SK-N-SH treated with all-trans-retinoic acid at 6 μM for 48 hours (cell line): ENCODE measurements around the gene PKNOX2.

Source experiments
- ATAC-seq: fragments of 200-7000 bp; cut with Tn5 transposase; 3 replicates; pipeline ENCODE4 v1.9.1; 2020; ENCODE audit warnings: mild to moderate bottlenecking, moderate library complexity
- ARNTL ChIP-seq: fragments of 450-650 bp; formaldehyde crosslinking; IDR thresholded peaks from 2 replicates; pipeline ENCODE4 v1.5.0; 2020; ENCODE audit warnings: low read depth, mild to moderate bottlenecking, moderate library complexity, borderline replicate concordance
- BACH2 ChIP-seq: fragments of 250-450 bp; sonication (Bioruptor Pico); IDR thresholded peaks from 2 replicates; pipeline ENCODE4 v1.9.0; 2021; ENCODE audit warnings: mild to moderate bottlenecking, borderline replicate concordance
- CSDC2 ChIP-seq: fragments of 250-450 bp; sonication (Bioruptor Pico); IDR thresholded peaks from 2 replicates; pipeline ENCODE4 v1.5.0; 2020; ENCODE audit warnings: mild to moderate bottlenecking, moderate library complexity
- CSRNP3 ChIP-seq: fragments of 250-450 bp; sonication (Bioruptor Pico); IDR thresholded peaks from 2 replicates; pipeline ENCODE4 v1.5.1; 2021; ENCODE audit warnings: mild to moderate bottlenecking, moderate library complexity
- ESRRG ChIP-seq: fragments of 250-450 bp; sonication (Bioruptor Pico); IDR thresholded peaks from 2 replicates; pipeline ENCODE4 v1.6.1; 2021; ENCODE audit warnings: mild to moderate bottlenecking
- GLIS3 ChIP-seq: fragments of 250-450 bp; sonication (Bioruptor Pico); IDR thresholded peaks from 2 replicates; pipeline ENCODE4 v1.5.0; 2020; ENCODE audit warnings: mild to moderate bottlenecking, moderate library complexity
- ISL1 ChIP-seq: fragments of 250-450 bp; sonication (Bioruptor Pico); IDR thresholded peaks from 2 replicates; pipeline ENCODE4 v2.1.2; 2022; ENCODE audit warnings: mild to moderate bottlenecking, moderate library complexity
- OSR1 ChIP-seq: fragments of 250-450 bp; sonication (Bioruptor Pico); IDR thresholded peaks from 2 replicates; pipeline ENCODE4 v1.8.0; 2022; ENCODE audit warnings: moderate library complexity, mild to moderate bottlenecking, inconsistent platforms
- PATZ1 ChIP-seq: fragments of 250-450 bp; sonication (Bioruptor Pico); IDR thresholded peaks from 2 replicates; pipeline ENCODE4 v1.8.0; 2020; ENCODE audit warnings: mild to moderate bottlenecking, moderate library complexity, borderline replicate concordance
- POU6F1 ChIP-seq: fragments of 250-450 bp; sonication (Bioruptor Pico); IDR thresholded peaks from 2 replicates; pipeline ENCODE4 v1.8.0; 2021; ENCODE audit warnings: low read depth, mild to moderate bottlenecking, moderate library complexity, borderline replicate concordance
- RARB ChIP-seq: fragments of 250-450 bp; sonication (Bioruptor Pico); IDR thresholded peaks from 2 replicates; pipeline ENCODE4 v1.8.0; 2021; ENCODE audit warnings: mild to moderate bottlenecking, moderate library complexity
- SNAI2 ChIP-seq: fragments of 250-450 bp; sonication (Bioruptor Pico); IDR thresholded peaks from 2 replicates; pipeline ENCODE4 v1.5.0; 2020; ENCODE audit warnings: mild to moderate bottlenecking, moderate library complexity
- TCF4 ChIP-seq: fragments of 250-450 bp; sonication (Bioruptor Pico); IDR thresholded peaks from 2 replicates; pipeline ENCODE4 v1.8.0; 2021; ENCODE audit warnings: mild to moderate bottlenecking, moderate library complexity, borderline replicate concordance
- TSHZ2 ChIP-seq: fragments of 250-450 bp; sonication (Bioruptor Pico); IDR thresholded peaks from 2 replicates; pipeline ENCODE4 v1.5.0; 2020; ENCODE audit warnings: mild to moderate bottlenecking, moderate library complexity
- ZC3H10 ChIP-seq: fragments of 250-450 bp; sonication (Bioruptor Pico); IDR thresholded peaks from 2 replicates; pipeline ENCODE4 v1.5.1; 2021; ENCODE audit warnings: mild to moderate bottlenecking, moderate library complexity
- ZFP30 ChIP-seq: fragments of 450-650 bp; formaldehyde crosslinking; IDR thresholded peaks from 2 replicates; pipeline ENCODE4 v1.5.0; 2022; ENCODE audit warnings: mild to moderate bottlenecking, moderate library complexity
- ZNF565 ChIP-seq: fragments of 450-650 bp; formaldehyde crosslinking; conservative IDR thresholded peaks from 2 replicates; pipeline ENCODE4 v1.5.0; 2020; ENCODE audit warnings: low read depth, mild to moderate bottlenecking, moderate library complexity
- ZNF70 ChIP-seq: fragments of 450-650 bp; formaldehyde crosslinking; IDR thresholded peaks from 2 replicates; pipeline ENCODE4 v1.5.0; 2020; ENCODE audit warnings: mild to moderate bottlenecking, moderate library complexity
- ZNF8 ChIP-seq: fragments of 450-650 bp; formaldehyde crosslinking; IDR thresholded peaks from 2 replicates; pipeline ENCODE4 v1.5.0; 2020; ENCODE audit warnings: mild to moderate bottlenecking, moderate library complexity
- TF ChIP-seq, protein P1 (sequence below): fragments of 250-450 bp; sonication (Bioruptor Pico); IDR thresholded peaks from 2 replicates; pipeline ENCODE4 v1.5.1; 2020; ENCODE audit warnings: low read depth, mild to moderate bottlenecking, moderate library complexity

Gene PKNOX2

GRCh38 chr11:125398994-125399640, 234.6 kb downstream of the PKNOX2 start:
- no peak for TF ChIP-seq TCF4 (CRISPR knock-in tag)
- TF ChIP-seq SNAI2 (CRISPR knock-in tag): no peak
- TF ChIP-seq, protein P1, sequence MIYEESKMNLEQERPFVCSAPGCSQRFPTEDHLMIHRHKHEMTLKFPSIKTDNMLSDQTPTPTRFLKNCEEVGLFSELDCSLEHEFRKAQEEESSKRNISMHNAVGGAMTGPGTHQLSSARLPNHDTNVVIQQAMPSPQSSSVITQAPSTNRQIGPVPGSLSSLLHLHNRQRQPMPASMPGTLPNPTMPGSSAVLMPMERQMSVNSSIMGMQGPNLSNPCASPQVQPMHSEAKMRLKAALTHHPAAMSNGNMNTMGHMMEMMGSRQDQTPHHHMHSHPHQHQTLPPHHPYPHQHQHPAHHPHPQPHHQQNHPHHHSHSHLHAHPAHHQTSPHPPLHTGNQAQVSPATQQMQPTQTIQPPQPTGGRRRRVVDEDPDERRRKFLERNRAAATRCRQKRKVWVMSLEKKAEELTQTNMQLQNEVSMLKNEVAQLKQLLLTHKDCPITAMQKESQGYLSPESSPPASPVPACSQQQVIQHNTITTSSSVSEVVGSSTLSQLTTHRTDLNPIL (CRISPR knock-in tag): no peak
- no peak for TF ChIP-seq OSR1 (CRISPR knock-in tag)
- TF ChIP-seq ZNF8 (CRISPR knock-in tag): no peak
- no peak for TF ChIP-seq ESRRG
- no peak for TF ChIP-seq ZFP30 (CRISPR knock-in tag)
- no peak for ATAC-seq

GRCh38 chr11:125399945-125400344, 235.4 kb downstream of the PKNOX2 start:
- ATAC-seq: no peak
- no peak for TF ChIP-seq POU6F1 (CRISPR knock-in tag)
- TF ChIP-seq ZNF8 (CRISPR knock-in tag): no peak
- no peak for TF ChIP-seq CSRNP3 (CRISPR knock-in tag)
- no peak for TF ChIP-seq ESRRG
- TF ChIP-seq CSDC2 (CRISPR knock-in tag): no peak
- no peak for TF ChIP-seq ZNF70
- TF ChIP-seq SNAI2 (CRISPR knock-in tag): no peak
- no peak for TF ChIP-seq TSHZ2 (CRISPR knock-in tag)
- no peak for TF ChIP-seq RARB
- no peak for TF ChIP-seq ZC3H10 (CRISPR knock-in tag)
- TF ChIP-seq ISL1 (CRISPR knock-in tag): no peak
- TF ChIP-seq TCF4 (CRISPR knock-in tag): no peak
- no peak for TF ChIP-seq ARNTL
- TF ChIP-seq, protein P1 (CRISPR knock-in tag): no peak
- no peak for TF ChIP-seq ZNF565 (CRISPR knock-in tag)
- TF ChIP-seq PATZ1 (CRISPR knock-in tag): no peak

DNA sequence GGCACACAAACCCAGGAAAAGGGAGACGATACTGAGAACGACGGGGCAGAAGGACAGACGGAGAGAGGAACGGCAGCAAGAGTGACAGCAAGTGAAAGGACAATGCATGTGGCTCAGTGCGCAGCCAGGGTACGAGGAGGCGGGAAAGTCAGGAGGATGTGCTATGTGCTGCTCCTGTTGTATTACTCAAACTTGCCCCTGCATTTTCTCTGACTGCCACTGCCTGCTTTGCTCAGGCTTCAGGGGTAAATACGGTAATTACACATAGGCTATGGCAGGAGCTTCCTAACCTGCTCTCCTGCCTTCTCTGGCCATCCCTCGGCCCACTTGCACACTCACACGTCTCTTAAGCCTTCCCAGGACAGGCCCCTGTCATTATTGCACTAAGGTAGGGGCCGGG, 236.7 kb downstream of the PKNOX2 start:
- ATAC-seq: no peak
- TF ChIP-seq TCF4 (CRISPR knock-in tag) (no peak), GLIS3 (no peak), TSHZ2 (CRISPR knock-in tag) (no peak), BACH2 (no peak), ZNF70 (no peak), ISL1 (CRISPR knock-in tag) (no peak), ESRRG (no peak), ARNTL (no peak), RARB (no peak), OSR1 (CRISPR knock-in tag) (no peak), POU6F1 (CRISPR knock-in tag) (no peak), ZFP30 (CRISPR knock-in tag) (no peak)
